Upper lobe of right lung (tissue), 1 donor: Measurements from ENCODE around the gene SLC8A3. TPM values are rescaled to one million over a fixed set of nuclear protein-coding genes. Genes with fewer than 3 reads are reported as not detected.
"Not testable (repeated sequence)": the region's sequence is repeated elsewhere in the genome, so short reads cannot be mapped to it uniquely, and the experiment has no call there.

Experiments
- ATAC-seq: fragments of 200-7000 bp; cut with Tn5 transposase; one replicate; pipeline ENCODE4 v1.9.1; 2020; ENCODE audit warnings: mild to moderate bottlenecking, moderate library complexity
- DNase-seq: peaks from one replicate; pipeline ENCODE4 v3.0.0-alpha.2; 2020
- H3K27ac ChIP-seq: fragments of 200-600 bp; one replicate; pipeline ENCODE4 v1.8.0; 2022
- H3K27me3 ChIP-seq: fragments of 200-600 bp; one replicate; pipeline ENCODE4 v1.8.0; 2022; ENCODE audit warnings: mild to moderate bottlenecking
- H3K36me3 ChIP-seq: fragments of 200-600 bp; one replicate; pipeline ENCODE4 v1.8.0; 2022
- H3K4me1 ChIP-seq: fragments of 200-600 bp; one replicate; pipeline ENCODE4 v1.8.0; 2022
- H3K4me3 ChIP-seq: fragments of 200-600 bp; one replicate; pipeline ENCODE4 v1.8.0; 2022; ENCODE audit warnings: mild to moderate bottlenecking
- H3K9me3 ChIP-seq: fragments of 200-600 bp; one replicate; pipeline ENCODE4 v1.8.0; 2022
- CTCF ChIP-seq: fragments of 200-600 bp; IDR thresholded peaks from one replicate; pipeline ENCODE4 v1.8.0; 2022; ENCODE audit warnings: antibody characterized with exemption
- intact Hi-C: fragments of 100-400 bp; cut with DNase I; formaldehyde crosslinking; loops from one replicate; pipeline ENCODE4 v1.11.0; 2022
- long read RNA-seq: library from polyadenylated mRNA; unstranded; transcript quantifications from one replicate; pipeline ENCODE4 v2.0.0, GENCODE V29; 2021
- total RNA-seq: library from RNA; stranded (reverse); fragmentation: NEBNext Ultra II Directional; extraction: Animal tissue kit (Norgen Biotek cat#: 25700); gene quantifications from one replicate; pipeline ENCODE4 v1.2.1, GENCODE V29; 2021
- donor health status: DM: no; HTN: yes; CAD: no; lungs with severe emphysema.

The SLC8A3 gene
- total RNA-seq = 1.8 TPM
- long read RNA-seq, partial matches to known transcripts = 1 of 1 reads
- long read RNA-seq, other reads (novel, unspliced or antisense) = 0 of 1 reads

- intact Hi-C loops = no loop called here
- H3K4me1 ChIP-seq = peaks cover 11% of the 10 kb centered on the region
- H3K4me3 ChIP-seq = peak within 1 kb of the TSS; percentile 44
- ATAC-seq (peak; percentile 35), DNase-seq (peak; percentile 66)
- no peaks in the 10 kb centered on the region for H3K9me3 ChIP-seq
- H3K27me3 ChIP-seq = peaks cover 78% of the 10 kb centered on the region
- no peak for TF ChIP-seq CTCF
- H3K27ac ChIP-seq = no peak within 1 kb of the TSS
- H3K36me3 ChIP-seq = no peaks in the 10 kb centered on the region
These were observed at the start of gene SLC8A3 for GRCh38 chr14:70188659-70189455. TSS of gene SLC8A3 (minus strand) at chr14:70188951. CDS start at chr14:70168422, 20,529 bp downstream.

GRCh38 chr14:70237710-70238109 is 49.0 kb upstream of the SLC8A3 start:
- Histone ChIP-seq H3K36me3 (no peaks in the 10 kb centered on the region), H3K4me1 (no peaks in the 10 kb centered on the region), H3K9me3 (no peaks in the 10 kb centered on the region), H3K27me3 (no peaks in the 10 kb centered on the region), H3K27ac (no peak overlapping the region), H3K4me3 (no peak overlapping the region)
- intact Hi-C loops = no loop called here
- DNase-seq = no peak
- no peak for TF ChIP-seq CTCF
- no peak for ATAC-seq

GRCh38 chr14:70234066-70234950 is 45.6 kb upstream of the SLC8A3 start:
- Histone ChIP-seq H3K27ac (no peak overlapping the region), H3K4me1 (no peaks in the 10 kb centered on the region), H3K9me3 (no peaks in the 10 kb centered on the region), H3K4me3 (no peak overlapping the region), H3K36me3 (no peaks in the 10 kb centered on the region), H3K27me3 (no peaks in the 10 kb centered on the region)
- ATAC-seq = peak; percentile 33
- intact Hi-C loops = no loop called here
- TF ChIP-seq CTCF = no peak
- no peak for DNase-seq

GRCh38 chr14:70231756-70232544 is 43.2 kb upstream of the SLC8A3 start:
- intact Hi-C loops, H3K27ac ChIP-seq, H3K4me3 ChIP-seq, H3K36me3 ChIP-seq, H3K9me3 ChIP-seq, H3K27me3 ChIP-seq, H3K4me1 ChIP-seq, ATAC-seq, DNase-seq: not testable (repeated sequence)

GRCh38 chr14:70229877-70230640 is 41.3 kb upstream of the SLC8A3 start:
- H3K27ac ChIP-seq, H3K4me1 ChIP-seq, H3K27me3 ChIP-seq, H3K4me3 ChIP-seq, ATAC-seq, H3K9me3 ChIP-seq, DNase-seq, intact Hi-C loops, H3K36me3 ChIP-seq: not testable (repeated sequence)
